ENCODE results near the gene MAGI3.

The MAGI3 gene

DNA sequence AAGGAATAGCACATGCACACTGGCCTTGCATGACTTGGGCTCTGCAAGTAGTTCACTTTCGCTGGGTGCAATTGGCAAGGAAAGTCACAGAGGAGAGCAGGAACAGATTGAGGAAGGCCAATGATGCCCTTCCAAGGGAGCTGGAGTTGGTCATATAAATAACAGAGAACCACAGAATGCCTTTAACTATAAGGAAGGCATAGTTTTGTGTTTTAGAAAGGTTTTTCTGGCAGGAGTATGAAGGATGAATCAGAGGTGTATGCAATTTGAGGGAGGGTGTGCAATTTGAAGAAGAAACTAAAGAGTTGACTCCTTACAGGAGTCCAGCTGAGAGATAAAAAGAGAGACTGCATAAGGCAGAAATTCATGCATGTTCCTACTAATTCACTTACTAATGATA is 256.8 kb downstream of the MAGI3 start:
- TF ChIP-seq, protein P1, sequence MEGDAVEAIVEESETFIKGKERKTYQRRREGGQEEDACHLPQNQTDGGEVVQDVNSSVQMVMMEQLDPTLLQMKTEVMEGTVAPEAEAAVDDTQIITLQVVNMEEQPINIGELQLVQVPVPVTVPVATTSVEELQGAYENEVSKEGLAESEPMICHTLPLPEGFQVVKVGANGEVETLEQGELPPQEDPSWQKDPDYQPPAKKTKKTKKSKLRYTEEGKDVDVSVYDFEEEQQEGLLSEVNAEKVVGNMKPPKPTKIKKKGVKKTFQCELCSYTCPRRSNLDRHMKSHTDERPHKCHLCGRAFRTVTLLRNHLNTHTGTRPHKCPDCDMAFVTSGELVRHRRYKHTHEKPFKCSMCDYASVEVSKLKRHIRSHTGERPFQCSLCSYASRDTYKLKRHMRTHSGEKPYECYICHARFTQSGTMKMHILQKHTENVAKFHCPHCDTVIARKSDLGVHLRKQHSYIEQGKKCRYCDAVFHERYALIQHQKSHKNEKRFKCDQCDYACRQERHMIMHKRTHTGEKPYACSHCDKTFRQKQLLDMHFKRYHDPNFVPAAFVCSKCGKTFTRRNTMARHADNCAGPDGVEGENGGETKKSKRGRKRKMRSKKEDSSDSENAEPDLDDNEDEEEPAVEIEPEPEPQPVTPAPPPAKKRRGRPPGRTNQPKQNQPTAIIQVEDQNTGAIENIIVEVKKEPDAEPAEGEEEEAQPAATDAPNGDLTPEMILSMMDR (IDR thresholded peaks at IDR 0.05; ENCODE audit: insufficient read depth, low read depth, low read length, missing control alignments): no peak
- no peak for DNase-seq (ENCODE audit: low read depth)
- H3K4me3 ChIP-seq (ENCODE audit: low read length): no peak overlapping the region

DNA sequence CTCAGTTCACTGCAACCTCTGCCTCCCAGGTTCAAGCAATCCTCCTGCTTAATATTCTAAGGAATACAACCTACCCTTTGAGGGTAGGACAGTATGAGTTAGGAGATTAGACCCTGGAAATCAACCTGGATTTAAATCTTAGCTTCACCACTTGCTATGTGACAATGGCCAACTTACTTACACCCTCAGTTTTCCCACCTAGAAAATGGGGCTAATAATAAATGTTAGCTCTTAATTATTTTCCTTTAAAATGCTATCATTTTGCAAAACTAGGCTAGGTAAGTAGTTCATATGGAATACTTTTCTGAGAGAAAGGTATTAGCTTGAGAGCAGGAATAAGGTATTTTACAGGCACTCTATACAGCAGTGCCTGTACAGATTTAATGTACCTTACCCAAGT is 258.2 kb downstream of the MAGI3 start:
- TF ChIP-seq, protein P1 (IDR thresholded peaks at IDR 0.05; ENCODE audit: insufficient read depth, low read depth, low read length, missing control alignments): no peak
- no peak for DNase-seq (ENCODE audit: low read depth)
- no peak overlapping the region for H3K4me3 ChIP-seq (ENCODE audit: low read length)

DNA sequence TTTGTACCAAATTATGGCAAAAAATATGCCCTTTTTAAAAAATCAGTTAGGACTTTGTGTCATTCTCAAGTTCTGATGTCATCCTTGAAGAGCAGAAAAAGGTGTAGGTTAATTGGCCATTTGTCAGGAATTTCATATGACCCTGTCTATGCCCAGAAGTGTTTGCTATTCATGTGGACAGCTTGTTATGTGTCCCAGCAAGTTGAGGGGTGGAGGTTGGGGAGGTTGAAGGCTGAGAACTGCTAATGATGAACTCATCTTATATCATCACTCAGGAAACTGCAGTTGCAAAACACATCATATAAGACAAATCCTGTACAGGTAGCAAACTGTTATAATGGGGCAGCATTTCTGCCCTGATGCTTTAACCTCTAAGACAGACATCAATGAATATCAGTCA is 262.5 kb downstream of the MAGI3 start:
- no peak overlapping the region for H3K4me3 ChIP-seq (ENCODE audit: low read length)
- TF ChIP-seq, protein P1 (IDR thresholded peaks at IDR 0.05; ENCODE audit: insufficient read depth, low read depth, low read length, missing control alignments): no peak
- DNase-seq (ENCODE audit: low read depth): peak; percentile 94

DNA sequence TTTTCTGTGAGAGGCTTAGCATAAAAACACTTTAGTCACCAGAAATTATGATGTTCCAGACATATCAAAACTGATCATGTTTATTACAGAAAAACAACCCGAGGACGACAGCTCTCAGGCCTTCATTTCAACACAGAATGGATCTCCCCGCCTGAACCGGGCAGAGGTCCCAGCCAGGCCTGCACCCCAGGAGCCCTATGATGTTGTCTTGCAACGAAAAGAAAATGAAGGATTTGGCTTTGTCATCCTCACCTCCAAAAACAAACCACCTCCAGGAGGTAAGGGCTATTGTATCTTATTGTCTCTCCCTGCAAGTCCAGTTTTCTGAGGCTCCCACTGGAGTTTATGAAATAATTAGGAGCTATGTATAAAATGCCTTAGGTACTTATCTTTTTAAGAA is 263.4 kb downstream of the MAGI3 start:
- DNase-seq (ENCODE audit: low read depth): no peak
- TF ChIP-seq, protein P1 (IDR thresholded peaks at IDR 0.05; ENCODE audit: insufficient read depth, low read depth, low read length, missing control alignments): no peak
- H3K4me3 ChIP-seq (ENCODE audit: low read length): no peak overlapping the region

DNA sequence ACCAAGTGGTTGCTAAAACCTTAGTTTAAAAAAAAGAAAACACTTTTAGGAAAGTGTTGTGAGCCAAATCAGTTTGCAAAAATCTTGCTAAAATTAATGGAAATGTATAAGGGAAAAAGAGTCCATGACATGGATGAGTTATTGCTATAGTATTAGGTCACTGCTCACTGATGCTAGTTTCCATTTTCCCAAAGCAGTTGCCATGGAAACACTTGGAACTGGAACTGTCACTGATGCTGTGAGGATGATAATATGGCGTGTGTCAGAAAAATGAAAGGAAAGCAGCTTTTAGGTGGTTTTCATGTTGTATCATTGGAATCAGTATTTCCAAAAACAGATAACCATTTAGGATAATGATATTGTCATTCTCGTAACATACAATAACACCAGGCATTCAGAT is 264.6 kb downstream of the MAGI3 start:
- DNase-seq (ENCODE audit: low read depth): no peak
- TF ChIP-seq, protein P1 (IDR thresholded peaks at IDR 0.05; ENCODE audit: insufficient read depth, low read depth, low read length, missing control alignments): no peak
- no peak overlapping the region for H3K4me3 ChIP-seq (ENCODE audit: low read length)

DNA sequence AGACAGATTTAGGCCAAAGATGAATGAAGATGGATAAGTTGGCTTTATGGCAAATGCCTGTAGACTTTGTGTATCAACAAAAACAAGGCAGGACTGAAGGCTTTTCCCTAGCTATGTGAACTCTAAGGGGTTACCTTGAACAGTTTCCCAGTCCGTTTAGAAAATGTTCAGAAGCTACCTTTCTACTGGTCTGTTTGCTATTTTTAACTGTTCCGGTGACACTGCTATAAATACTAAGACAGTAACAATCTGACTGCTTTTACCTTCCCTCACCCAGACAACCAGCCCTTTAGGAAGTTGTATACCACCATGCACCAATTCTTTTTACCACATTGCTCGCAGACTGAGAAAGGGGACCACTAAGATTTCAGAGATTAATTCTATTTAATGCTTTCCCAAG is 266.8 kb downstream of the MAGI3 start:
- TF ChIP-seq, protein P1 (IDR thresholded peaks at IDR 0.05; ENCODE audit: insufficient read depth, low read depth, low read length, missing control alignments): no peak
- no peak for DNase-seq (ENCODE audit: low read depth)
- no peak overlapping the region for H3K4me3 ChIP-seq (ENCODE audit: low read length)

- H3K4me3 ChIP-seq (ENCODE audit: low read length): no peak overlapping the region
- TF ChIP-seq, protein P1 (IDR thresholded peaks at IDR 0.05; ENCODE audit: insufficient read depth, low read depth, low read length, missing control alignments): no peak
- no peak for DNase-seq (ENCODE audit: low read depth)
Measured at GRCh38 chr1:113657556-113658063, 267.3 kb downstream of the MAGI3 start.
